Neural progenitor cell (in vitro differentiated cells): Measurements from ENCODE around the gene ATP5PD.

Experiments used
- CTCF ChIP-seq: fragments of 200-600 bp; sonication (generic); IDR thresholded peaks from 2 replicates; pipeline ENCODE4 v1.5.1; 2017; ENCODE audit warnings: antibody characterized with exemption, mild to moderate bottlenecking
- EZH2 ChIP-seq: fragments of 200-600 bp; sonication (generic); IDR thresholded peaks from 2 replicates; pipeline ENCODE4 v1.6.1; 2017; ENCODE audit warnings: antibody characterized with exemption, mild to moderate bottlenecking, moderate library complexity
- EZH2phosphoT487 ChIP-seq: fragments of 200-600 bp; sonication (generic); IDR thresholded peaks from 2 replicates; pipeline ENCODE4 v1.6.1; 2017; ENCODE audit warnings: antibody characterized with exemption

- no peak for TF ChIP-seq CTCF
- TF ChIP-seq EZH2: no peak
- no peak for TF ChIP-seq EZH2phosphoT487
Observed at GRCh38 chr17:75010683-75011400, 35.9 kb downstream of the ATP5PD start.
